IPS-20b (cell line): ENCODE measurements around the gene DTNA.
"Not testable (repeated sequence)": the region's sequence is repeated elsewhere in the genome, so short reads cannot be mapped to it uniquely, and the experiment has no call there.

Source experiments
- H3K27ac ChIP-seq: one replicate; pipeline ENCODE4 v1.5.1; 2013; ENCODE audit warnings: low read length
- H3K27me3 ChIP-seq: 2 replicates; pipeline ENCODE4 v1.6.1; 2013; ENCODE audit warnings: mild to moderate bottlenecking, low read length, inconsistent platforms; ENCODE audit not compliant: insufficient read depth
- H3K36me3 ChIP-seq: 2 replicates; pipeline ENCODE4 v1.6.1; 2013; ENCODE audit warnings: low read depth, mild to moderate bottlenecking, inconsistent platforms, low read length, moderate library complexity; ENCODE audit not compliant: insufficient read depth
- H3K4me1 ChIP-seq: 2 replicates; pipeline ENCODE4 v1.6.1; 2013; ENCODE audit warnings: mild to moderate bottlenecking, control low read depth, inconsistent platforms, low read length, moderate library complexity; ENCODE audit not compliant: insufficient read depth
- H3K4me3 ChIP-seq: 2 replicates; pipeline ENCODE4 v1.5.1; 2013; ENCODE audit warnings: mild to moderate bottlenecking, low read length, inconsistent platforms
- H3K9ac ChIP-seq: 2 replicates; pipeline ENCODE4 v1.6.1; 2013; ENCODE audit warnings: low read depth, mild to moderate bottlenecking, inconsistent platforms, low read length, moderate library complexity
- H3K9me3 ChIP-seq: 2 replicates; pipeline ENCODE4 v1.6.1; 2013; ENCODE audit warnings: mild to moderate bottlenecking, low read depth, low read length, inconsistent platforms; ENCODE audit not compliant: insufficient read depth

DTNA gene

GRCh38 chr18:34884436-34884835 lies 174.3 kb downstream of the DTNA start:
- Histone ChIP-seq H3K27me3 (no peaks in the 10 kb centered on the region), H3K4me3 (no peak overlapping the region), H3K9me3 (no peaks in the 10 kb centered on the region), H3K4me1 (no peaks in the 10 kb centered on the region), H3K27ac (no peak overlapping the region), H3K36me3 (no peaks in the 10 kb centered on the region), H3K9ac (no peak overlapping the region)

- Histone ChIP-seq H3K36me3 (no peaks in the 10 kb centered on the region), H3K4me1 (no peaks in the 10 kb centered on the region), H3K27ac (no peak overlapping the region), H3K4me3 (no peak overlapping the region), H3K27me3 (no peaks in the 10 kb centered on the region), H3K9ac (no peak overlapping the region), H3K9me3 (no peaks in the 10 kb centered on the region)
Measured at GRCh38 chr18:34886177-34886576, 176.1 kb downstream of the DTNA start.

GRCh38 chr18:34887881-34888580 lies 177.9 kb downstream of the DTNA start:
- H3K36me3 ChIP-seq: no peaks in the 10 kb centered on the region
- no peaks in the 10 kb centered on the region for H3K4me1 ChIP-seq
- H3K27ac ChIP-seq: no peak overlapping the region
- H3K4me3 ChIP-seq: no peak overlapping the region
- peaks cover 4% of the 10 kb centered on the region; the same call in 1 of the 2 replicates for H3K9me3 ChIP-seq
- no peaks in the 10 kb centered on the region for H3K27me3 ChIP-seq
- H3K9ac ChIP-seq: no peak overlapping the region

- Histone ChIP-seq H3K27me3 (no peaks in the 10 kb centered on the region), H3K9me3 (peaks cover 21% of the 10 kb centered on the region; the same call in 1 of the 2 replicates), H3K4me1 (no peaks in the 10 kb centered on the region), H3K4me3 (no peak overlapping the region), H3K9ac (no peak overlapping the region), H3K36me3 (no peaks in the 10 kb centered on the region), H3K27ac (no peak overlapping the region)
Measured at GRCh38 chr18:34890486-34891085, 180.5 kb downstream of the DTNA start.

GRCh38 chr18:34892379-34892778 lies 182.3 kb downstream of the DTNA start:
- peaks cover 21% of the 10 kb centered on the region; the same call in 1 of the 2 replicates for H3K9me3 ChIP-seq
- no peaks in the 10 kb centered on the region for H3K27me3 ChIP-seq
- no peaks in the 10 kb centered on the region for H3K4me1 ChIP-seq
- no peak overlapping the region for H3K27ac ChIP-seq
- H3K4me3 ChIP-seq: no peak overlapping the region
- no peak overlapping the region for H3K9ac ChIP-seq
- H3K36me3 ChIP-seq: no peaks in the 10 kb centered on the region

- no peak overlapping the region for H3K9ac ChIP-seq
- H3K9me3 ChIP-seq: peaks cover 21% of the 10 kb centered on the region; the same call in 1 of the 2 replicates
- no peak overlapping the region for H3K27ac ChIP-seq
Measured at GRCh38 chr18:34893239-34893638, 183.1 kb downstream of the DTNA start.

GRCh38 chr18:34901299-34901698 lies 191.2 kb downstream of the DTNA start:
- Histone ChIP-seq H3K36me3 (no peaks in the 10 kb centered on the region), H3K4me3 (no peak overlapping the region), H3K9ac (no peak overlapping the region), H3K27ac (no peak overlapping the region), H3K4me1 (no peaks in the 10 kb centered on the region), H3K27me3 (no peaks in the 10 kb centered on the region), H3K9me3 (peaks cover 7% of the 10 kb centered on the region)

More at GRCh38 chr18:34893239-34893638, 183.1 kb downstream of the DTNA start:
- Histone ChIP-seq H3K4me3 (no peak overlapping the region), H3K27me3 (no peaks in the 10 kb centered on the region), H3K36me3 (no peaks in the 10 kb centered on the region), H3K4me1 (no peaks in the 10 kb centered on the region)

- no peaks in the 10 kb centered on the region for H3K27me3 ChIP-seq
- no peak overlapping the region for H3K4me3 ChIP-seq
- no peaks in the 10 kb centered on the region for H3K4me1 ChIP-seq
- no peak overlapping the region for H3K9ac ChIP-seq
- no peaks in the 10 kb centered on the region for H3K36me3 ChIP-seq
- peaks cover 13% of the 10 kb centered on the region for H3K9me3 ChIP-seq
- no peak overlapping the region for H3K27ac ChIP-seq
Measured at GRCh38 chr18:34904994-34905393, 194.9 kb downstream of the DTNA start.

GRCh38 chr18:34906985-34907384 lies 196.9 kb downstream of the DTNA start:
- not testable (repeated sequence) for H3K4me3 ChIP-seq, H3K27me3 ChIP-seq, H3K27ac ChIP-seq, H3K9ac ChIP-seq, H3K4me1 ChIP-seq, H3K36me3 ChIP-seq
- H3K9me3 ChIP-seq: peaks cover 13% of the 10 kb centered on the region

GRCh38 chr18:34909637-34910364 lies 199.7 kb downstream of the DTNA start:
- Histone ChIP-seq H3K36me3 (no peaks in the 10 kb centered on the region), H3K9me3 (peaks cover 13% of the 10 kb centered on the region), H3K27me3 (no peaks in the 10 kb centered on the region), H3K4me1 (peaks cover 4% of the 10 kb centered on the region; the same call in 1 of the 2 replicates), H3K9ac (no peak overlapping the region), H3K4me3 (no peak overlapping the region), H3K27ac (no peak overlapping the region)

- Histone ChIP-seq H3K4me3 (no peak overlapping the region), H3K27me3 (no peaks in the 10 kb centered on the region), H3K9me3 (peaks cover 8% of the 10 kb centered on the region), H3K9ac (no peak overlapping the region), H3K36me3 (no peaks in the 10 kb centered on the region), H3K27ac (no peak overlapping the region), H3K4me1 (peaks cover 4% of the 10 kb centered on the region; the same call in 1 of the 2 replicates)
Measured at GRCh38 chr18:34911081-34911480, 201.0 kb downstream of the DTNA start.
